Anterior cingulate cortex (tissue), 58 donors: ENCODE measurements around the gene FBXW11.
A peak's percentile ranks its signal among the peaks of the same experiment; 100 is the strongest.
"Not testable (repeated sequence)": the region's sequence is repeated elsewhere in the genome, so short reads cannot be mapped to it uniquely, and the experiment has no call there.

Experiments
- DNase-seq, 58 donors: peaks; one replicate each; lab custom pipeline; 2025; lab: John Stamatoyannopoulos, UW

Gene FBXW11

GRCh38 chr5:171924493-171925122 is 81.8 kb downstream of the FBXW11 start:
- no peak for DNase-seq

GRCh38 chr5:171920765-171921391 is 85.6 kb downstream of the FBXW11 start:
- DNase-seq = no peak

- DNase-seq = not testable (repeated sequence)
Observed at GRCh38 chr5:171915700-171916099, 90.7 kb downstream of the FBXW11 start.

GRCh38 chr5:171914726-171915338 is 91.6 kb downstream of the FBXW11 start:
- DNase-seq = peak in 6 of 58 donors; percentile 1 to 30 (median 2)

GRCh38 chr5:171913987-171914273 is 92.5 kb downstream of the FBXW11 start:
- no peak for DNase-seq

- no peak for DNase-seq
Observed at GRCh38 chr5:171911152-171911551, 95.3 kb downstream of the FBXW11 start.

- DNase-seq = no peak
Observed at GRCh38 chr5:171908638-171909037, 97.8 kb downstream of the FBXW11 start.

GRCh38 chr5:171907725-171908343 is 98.6 kb downstream of the FBXW11 start:
- peak in 16 of 58 donors; percentile 2 to 50 (median 12) for DNase-seq

GRCh38 chr5:171906703-171907590 is 99.5 kb downstream of the FBXW11 start:
- no peak for DNase-seq

GRCh38 chr5:171906066-171906570 is 100.3 kb downstream of the FBXW11 start:
- no peak for DNase-seq

- no peak for DNase-seq
Observed at GRCh38 chr5:171904886-171905285, 101.6 kb downstream of the FBXW11 start.

- no peak for DNase-seq
Observed at GRCh38 chr5:171901764-171902163, 104.7 kb downstream of the FBXW11 start.

GRCh38 chr5:171899792-171900191 is 106.6 kb downstream of the FBXW11 start:
- no peak for DNase-seq

GRCh38 chr5:171898879-171899278 is 107.6 kb downstream of the FBXW11 start:
- DNase-seq = no peak

GRCh38 chr5:171898386-171898785 is 108.1 kb downstream of the FBXW11 start:
- no peak for DNase-seq

GRCh38 chr5:171897231-171897630 is 109.2 kb downstream of the FBXW11 start:
- DNase-seq = no peak

- no peak for DNase-seq
Observed at GRCh38 chr5:171895081-171895480, 111.4 kb downstream of the FBXW11 start.

- DNase-seq = no peak
Observed at GRCh38 chr5:171893290-171893886, 113.0 kb downstream of the FBXW11 start.

GRCh38 chr5:171891595-171891994 is 114.8 kb downstream of the FBXW11 start:
- no peak for DNase-seq

- no peak for DNase-seq
Observed at GRCh38 chr5:171891150-171891549, 115.3 kb downstream of the FBXW11 start.
